Mesothelial cell of epicardium (in vitro differentiated cells): ENCODE measurements around the gene LRRC3. TPM values are rescaled to one million over a fixed set of nuclear protein-coding genes. Genes with fewer than 3 reads are reported as not detected.

ENCODE experiments used
- DNase-seq, 2 experiments: peaks; one replicate each; pipeline ENCODE4 v3.0.0; 2021; ENCODE audit warnings: low spot score in 2 of 2; ENCODE audit not compliant: unreplicated experiment in 2 of 2
- H3K27ac Mint-ChIP-seq: 2 replicates; pipeline ENCODE4 v1.8.0; 2021; ENCODE audit warnings: mixed read lengths
- H3K27me3 Mint-ChIP-seq: 2 replicates; pipeline ENCODE4 v1.8.0; 2021; ENCODE audit warnings: low read depth, mixed read lengths
- H3K36me3 Mint-ChIP-seq: 2 replicates; pipeline ENCODE4 v1.8.0; 2021; ENCODE audit warnings: mixed read lengths
- H3K4me1 Mint-ChIP-seq: 2 replicates; pipeline ENCODE4 v1.8.0; 2021; ENCODE audit warnings: mixed read lengths
- H3K4me3 Mint-ChIP-seq: 2 replicates; pipeline ENCODE4 v1.8.0; 2021; ENCODE audit warnings: mild to moderate bottlenecking, moderate library complexity, mixed read lengths
- H3K9me3 Mint-ChIP-seq: 2 replicates; pipeline ENCODE4 v1.8.0; 2021; ENCODE audit warnings: mixed read lengths
- total RNA-seq: library from RNA; stranded (reverse); gene quantifications from 3 replicates; pipeline ENCODE4 v1.2.1, GENCODE V29; 2021
- TF ChIP-seq, protein P1 (sequence below): fragments of 200-600 bp; sonication (generic); IDR thresholded peaks from one replicate; pipeline ENCODE4 v1.5.0; 2021; ENCODE audit warnings: antibody characterized with exemption; ENCODE audit not compliant: unreplicated experiment

LRRC3 gene
- total RNA-seq, 1 donor from 2014 or later, result 11.8 TPM

DNA sequence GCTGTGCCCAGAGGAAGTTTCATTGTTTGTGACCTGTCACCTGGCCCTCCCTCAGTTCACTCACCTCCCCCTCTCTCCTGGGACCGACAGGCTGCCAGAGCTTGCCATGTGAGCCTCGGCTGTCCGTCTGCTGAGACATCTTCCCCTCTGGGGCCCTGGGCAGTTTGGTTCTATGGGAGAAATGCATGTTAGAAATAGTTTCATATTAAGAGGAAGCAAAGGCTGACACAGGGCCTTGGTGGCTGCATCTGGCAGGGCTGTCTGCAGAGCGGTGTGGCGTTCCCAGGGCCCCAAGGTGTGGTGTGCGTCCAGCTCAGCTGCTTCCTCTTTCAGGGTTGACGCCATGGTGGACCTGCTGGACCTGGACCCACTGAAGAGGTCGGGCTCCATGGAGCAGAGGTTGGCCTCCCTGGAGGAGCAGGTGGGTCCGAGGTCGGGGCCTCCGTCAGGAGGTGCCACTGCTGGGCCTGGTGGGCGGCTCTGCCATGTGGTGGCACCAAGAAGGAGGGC, 31.9 kb upstream of the LRRC3 start:
- Mint-ChIP-seq H3K4me3 (no peak overlapping the region), H3K36me3 (no peaks in the 10 kb centered on the region), H3K4me1 (no peaks in the 10 kb centered on the region), H3K27me3 (no peaks in the 10 kb centered on the region), H3K27ac (no peak overlapping the region), H3K9me3 (peaks cover 10% of the 10 kb centered on the region)
- TF ChIP-seq, protein P1, sequence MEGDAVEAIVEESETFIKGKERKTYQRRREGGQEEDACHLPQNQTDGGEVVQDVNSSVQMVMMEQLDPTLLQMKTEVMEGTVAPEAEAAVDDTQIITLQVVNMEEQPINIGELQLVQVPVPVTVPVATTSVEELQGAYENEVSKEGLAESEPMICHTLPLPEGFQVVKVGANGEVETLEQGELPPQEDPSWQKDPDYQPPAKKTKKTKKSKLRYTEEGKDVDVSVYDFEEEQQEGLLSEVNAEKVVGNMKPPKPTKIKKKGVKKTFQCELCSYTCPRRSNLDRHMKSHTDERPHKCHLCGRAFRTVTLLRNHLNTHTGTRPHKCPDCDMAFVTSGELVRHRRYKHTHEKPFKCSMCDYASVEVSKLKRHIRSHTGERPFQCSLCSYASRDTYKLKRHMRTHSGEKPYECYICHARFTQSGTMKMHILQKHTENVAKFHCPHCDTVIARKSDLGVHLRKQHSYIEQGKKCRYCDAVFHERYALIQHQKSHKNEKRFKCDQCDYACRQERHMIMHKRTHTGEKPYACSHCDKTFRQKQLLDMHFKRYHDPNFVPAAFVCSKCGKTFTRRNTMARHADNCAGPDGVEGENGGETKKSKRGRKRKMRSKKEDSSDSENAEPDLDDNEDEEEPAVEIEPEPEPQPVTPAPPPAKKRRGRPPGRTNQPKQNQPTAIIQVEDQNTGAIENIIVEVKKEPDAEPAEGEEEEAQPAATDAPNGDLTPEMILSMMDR, result no peak
- no peak for DNase-seq

DNA sequence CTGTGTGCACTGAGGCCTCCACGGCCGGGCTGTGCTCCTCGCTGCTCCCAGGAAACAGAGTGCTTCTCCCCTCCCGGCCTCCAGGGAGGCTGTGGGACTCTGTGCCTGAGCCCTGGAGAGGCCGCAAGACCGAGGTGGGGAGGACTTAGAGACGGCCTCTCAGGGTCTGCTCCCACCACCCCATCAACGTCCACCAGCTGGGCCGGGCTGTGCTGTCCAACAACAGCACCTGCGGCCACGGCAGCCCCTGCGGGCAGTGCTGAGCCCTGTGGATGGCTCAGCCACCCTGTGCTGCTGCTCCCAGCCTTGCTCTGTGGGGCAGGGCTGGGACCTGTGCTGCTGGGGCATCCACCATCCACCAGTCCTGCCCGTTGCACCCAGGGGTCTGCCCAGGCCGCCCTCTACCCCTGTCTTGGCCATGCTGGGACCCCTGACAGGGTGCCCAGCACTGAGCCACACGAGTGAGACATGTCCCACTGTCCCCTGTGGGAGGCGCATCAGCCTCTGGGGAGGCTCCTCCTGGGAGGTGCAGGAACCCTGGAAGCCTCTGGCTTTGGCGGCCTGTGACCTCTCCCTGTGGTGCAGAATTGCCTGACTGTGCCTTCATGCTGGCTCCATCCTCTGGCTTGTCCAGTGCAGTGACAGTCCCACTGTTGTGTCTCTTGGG, 31.2 kb upstream of the LRRC3 start:
- no peaks in the 10 kb centered on the region for H3K4me1 Mint-ChIP-seq
- H3K27ac Mint-ChIP-seq, result no peak overlapping the region
- DNase-seq, result no peak
- no peak overlapping the region for H3K4me3 Mint-ChIP-seq
- H3K36me3 Mint-ChIP-seq, result no peaks in the 10 kb centered on the region
- no peaks in the 10 kb centered on the region for H3K27me3 Mint-ChIP-seq
- peaks cover 9% of the 10 kb centered on the region for H3K9me3 Mint-ChIP-seq
- TF ChIP-seq, protein P1, result no peak

DNA sequence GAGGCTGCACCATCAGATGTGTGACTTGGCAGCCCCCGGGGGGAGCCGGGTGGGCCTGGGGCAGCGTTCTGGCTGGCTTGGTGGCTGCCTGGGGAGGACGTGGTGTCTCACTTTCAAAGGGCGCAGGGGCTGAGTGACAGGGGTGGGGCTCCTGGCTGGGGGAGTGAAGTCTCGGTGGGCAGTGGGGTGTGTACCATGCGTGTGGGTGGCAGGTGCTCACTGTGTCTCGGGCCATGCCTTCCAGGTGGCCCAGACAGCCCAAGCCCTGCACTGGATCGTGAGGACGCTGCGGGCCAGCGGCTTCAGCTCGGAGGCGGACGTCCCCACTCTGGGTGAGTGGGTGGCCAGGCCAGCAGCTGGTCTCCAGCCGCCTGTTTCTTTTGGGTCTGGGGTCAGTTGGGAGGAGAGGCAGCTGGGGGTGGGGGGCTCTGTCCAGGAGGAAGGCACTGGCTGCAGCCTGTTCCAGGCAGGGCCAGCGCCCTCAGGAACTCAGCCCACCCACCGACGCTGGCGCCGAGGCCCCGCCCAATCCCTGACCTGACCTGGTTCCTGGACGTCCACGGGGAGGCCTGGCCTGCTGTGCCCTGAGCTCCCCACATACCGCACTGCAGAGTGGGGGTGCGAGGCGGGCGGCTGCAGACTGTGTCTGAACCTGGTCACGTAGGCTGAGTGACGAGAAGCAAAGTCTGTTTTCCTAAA, 30.6 kb upstream of the LRRC3 start:
- H3K27me3 Mint-ChIP-seq, result no peaks in the 10 kb centered on the region
- no peak overlapping the region for H3K27ac Mint-ChIP-seq
- no peak for DNase-seq
- H3K4me1 Mint-ChIP-seq, result no peaks in the 10 kb centered on the region
- peaks cover 5% of the 10 kb centered on the region for H3K9me3 Mint-ChIP-seq
- H3K4me3 Mint-ChIP-seq, result no peak overlapping the region
- TF ChIP-seq, protein P1, result no peak
- H3K36me3 Mint-ChIP-seq, result no peaks in the 10 kb centered on the region

DNA sequence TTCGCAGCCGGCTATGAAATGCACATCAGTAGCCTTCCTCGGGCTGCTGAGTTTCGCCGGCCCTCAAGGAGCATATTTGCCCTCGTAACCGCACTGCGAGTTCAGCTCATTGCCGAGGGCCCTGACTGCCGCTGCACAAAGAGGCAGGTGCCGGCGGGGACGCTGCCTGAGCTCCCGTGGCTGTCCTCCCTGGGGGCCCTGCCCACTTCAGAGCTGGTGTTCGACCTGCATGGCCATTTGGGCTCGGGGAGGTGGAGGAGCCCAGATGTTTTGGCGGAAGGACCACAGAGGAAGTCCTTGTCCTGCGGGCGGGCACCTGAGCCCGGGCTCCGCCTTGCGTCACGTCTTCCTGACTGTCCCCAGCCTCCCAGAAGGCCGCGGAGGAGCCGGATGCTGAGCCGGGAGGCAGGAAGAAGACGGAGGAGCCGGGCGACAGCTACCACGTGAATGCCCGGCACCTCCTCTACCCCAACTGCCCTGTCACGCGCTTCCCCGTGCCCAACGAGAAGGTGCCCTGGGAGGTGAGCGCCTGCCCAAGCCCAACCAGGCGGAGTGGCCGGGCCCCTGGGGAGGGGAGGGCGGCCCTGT, 29.9 kb upstream of the LRRC3 start:
- no peak overlapping the region for H3K4me3 Mint-ChIP-seq
- TF ChIP-seq, protein P1, result no peak
- H3K27ac Mint-ChIP-seq, result no peak overlapping the region
- H3K27me3 Mint-ChIP-seq, result no peaks in the 10 kb centered on the region
- H3K36me3 Mint-ChIP-seq, result no peaks in the 10 kb centered on the region
- peak in 1 of 2 experiments; percentile 34 for DNase-seq
- peaks cover 7% of the 10 kb centered on the region for H3K9me3 Mint-ChIP-seq
- no peaks in the 10 kb centered on the region for H3K4me1 Mint-ChIP-seq

DNA sequence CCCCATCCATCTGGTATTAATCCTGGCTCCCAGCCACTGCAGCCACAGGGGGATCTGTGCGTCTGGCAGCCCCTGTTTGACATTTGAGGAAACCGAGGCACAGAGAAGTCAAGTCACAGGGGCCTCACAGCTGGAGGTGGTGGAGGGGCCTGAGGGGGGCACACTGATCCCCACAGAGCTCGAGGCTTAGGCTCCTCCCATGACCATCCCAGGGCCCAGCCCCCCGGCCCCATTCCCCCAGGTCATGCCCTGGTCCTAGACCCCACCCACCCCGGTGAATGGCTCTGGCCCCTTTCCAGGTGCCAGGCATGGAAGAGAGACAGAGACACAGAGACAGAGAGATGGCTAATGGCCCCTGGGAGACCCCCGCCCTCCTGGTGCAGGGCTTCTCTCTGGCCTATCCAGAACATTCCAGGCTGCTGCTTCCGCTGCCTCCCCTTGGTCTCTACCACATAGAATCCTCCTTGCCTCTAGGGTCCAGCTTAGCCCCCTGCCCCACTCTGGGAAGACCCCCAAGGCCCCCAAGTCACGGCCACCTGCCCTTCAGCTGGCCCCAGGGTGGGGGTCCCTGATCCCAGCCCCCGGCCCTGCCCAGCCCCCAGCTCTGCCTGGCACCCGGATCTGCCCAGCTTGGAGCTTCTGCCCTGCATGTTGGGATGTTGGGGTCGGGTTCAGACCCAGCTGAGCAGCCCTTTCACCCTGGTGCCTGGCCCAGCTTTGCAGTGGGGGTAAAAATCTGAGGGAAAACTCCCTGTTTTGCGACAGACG, 29.2 kb upstream of the LRRC3 start:
- Mint-ChIP-seq H3K27ac (no peak overlapping the region), H3K27me3 (no peaks in the 10 kb centered on the region), H3K9me3 (peaks cover 10% of the 10 kb centered on the region), H3K4me1 (no peaks in the 10 kb centered on the region), H3K4me3 (no peak overlapping the region), H3K36me3 (no peaks in the 10 kb centered on the region)
- DNase-seq, result peak in 1 of 2 experiments; percentile 30
- TF ChIP-seq, protein P1, result no peak
